GM12892 (cell line): ENCODE data around the gene MGAT4B.

ENCODE experiments used
- DNase-seq: peaks from one replicate; pipeline ENCODE4 v3.0.0; 2011; ENCODE audit not compliant: insufficient read length
- FAIRE-seq: peaks from 2 replicates; lab custom pipeline; 2011; peaks lifted over from hg19 to GRCh38; lab: Jason Lieb, UNC
- POLR2A ChIP-seq: IDR thresholded peaks from 2 replicates; pipeline ENCODE4 v1.6.1; 2011; ENCODE audit warnings: low read depth, low read length, control low read depth
- POLR2AphosphoS5 ChIP-seq: IDR thresholded peaks from 2 replicates; pipeline ENCODE4 v1.6.1; 2011; ENCODE audit warnings: low read depth, low read length, control low read depth
- TAF1 ChIP-seq: IDR thresholded peaks from 2 replicates; pipeline ENCODE4 v1.6.1; 2011; ENCODE audit warnings: low read depth, mild to moderate bottlenecking, control low read depth, low read length, borderline replicate concordance

MGAT4B gene

GRCh38 chr5:179769796-179770195 lies 36.9 kb downstream of the MGAT4B start:
- DNase-seq (no peak), FAIRE-seq (no peak)
- no peak for TF ChIP-seq POLR2AphosphoS5
- no peak for TF ChIP-seq POLR2A
- TF ChIP-seq TAF1, result no peak

DNA sequence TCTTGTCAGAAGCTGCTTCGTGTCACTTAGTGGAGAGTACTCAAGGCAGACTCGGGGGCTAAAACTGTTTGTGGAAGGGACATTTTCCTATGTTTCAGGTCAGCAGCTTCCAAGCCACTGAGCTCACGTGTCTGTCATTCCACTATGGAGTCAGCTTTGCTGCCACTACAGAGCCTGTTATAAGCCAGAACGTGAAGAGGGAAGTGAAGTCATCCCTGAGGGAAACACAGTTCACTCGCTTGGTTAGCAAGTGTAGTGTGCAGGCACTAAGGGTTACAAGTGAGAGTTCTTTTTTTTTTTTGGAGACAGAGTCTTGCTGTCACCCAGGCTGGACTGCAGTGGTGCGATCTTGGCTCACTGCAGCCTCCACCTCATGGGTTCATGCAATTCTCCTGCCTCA lies 37.4 kb downstream of the MGAT4B start:
- DNase-seq, result no peak
- TF ChIP-seq TAF1, result no peak
- no peak for TF ChIP-seq POLR2A
- no peak for TF ChIP-seq POLR2AphosphoS5
- no peak for FAIRE-seq

DNA sequence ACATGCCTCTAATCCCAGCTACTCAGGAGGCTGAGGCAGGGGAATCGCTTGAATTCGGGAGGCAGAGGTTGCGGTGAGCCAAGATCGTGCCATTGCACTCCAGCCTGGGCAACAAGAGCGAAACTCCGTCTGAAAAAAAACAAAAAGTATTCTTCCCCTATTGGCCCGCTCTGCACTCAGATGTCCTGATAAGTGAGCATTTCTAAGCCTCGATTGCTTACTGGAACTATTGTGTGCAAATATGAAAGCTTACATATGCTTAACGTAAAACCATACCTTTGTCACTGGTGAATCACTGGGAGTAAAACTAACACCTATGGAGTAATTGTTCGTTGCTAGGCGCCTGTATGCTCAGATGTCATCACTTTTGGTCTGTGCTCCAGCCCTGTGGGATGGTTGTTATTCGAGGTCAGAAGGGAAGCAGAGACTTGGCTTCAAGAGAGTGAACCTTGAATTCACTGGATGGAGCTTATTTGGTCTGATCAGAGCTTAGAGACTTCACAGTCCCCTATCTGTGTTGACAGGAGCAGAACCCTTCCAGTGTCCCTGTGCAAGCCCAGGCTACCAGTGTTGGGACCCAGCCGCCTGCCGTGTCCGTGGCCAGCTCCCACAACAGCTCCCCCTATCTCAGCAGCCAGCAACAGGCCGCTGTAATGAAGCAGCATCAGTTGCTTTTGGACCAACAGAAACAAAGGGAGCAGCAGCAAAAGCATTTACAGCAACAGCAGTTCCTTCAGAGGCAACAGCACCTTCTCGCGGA lies 38.2 kb downstream of the MGAT4B start:
- DNase-seq (no peak), FAIRE-seq (no peak)
- TF ChIP-seq POLR2A (no peak), TAF1 (no peak), POLR2AphosphoS5 (no peak)

DNA sequence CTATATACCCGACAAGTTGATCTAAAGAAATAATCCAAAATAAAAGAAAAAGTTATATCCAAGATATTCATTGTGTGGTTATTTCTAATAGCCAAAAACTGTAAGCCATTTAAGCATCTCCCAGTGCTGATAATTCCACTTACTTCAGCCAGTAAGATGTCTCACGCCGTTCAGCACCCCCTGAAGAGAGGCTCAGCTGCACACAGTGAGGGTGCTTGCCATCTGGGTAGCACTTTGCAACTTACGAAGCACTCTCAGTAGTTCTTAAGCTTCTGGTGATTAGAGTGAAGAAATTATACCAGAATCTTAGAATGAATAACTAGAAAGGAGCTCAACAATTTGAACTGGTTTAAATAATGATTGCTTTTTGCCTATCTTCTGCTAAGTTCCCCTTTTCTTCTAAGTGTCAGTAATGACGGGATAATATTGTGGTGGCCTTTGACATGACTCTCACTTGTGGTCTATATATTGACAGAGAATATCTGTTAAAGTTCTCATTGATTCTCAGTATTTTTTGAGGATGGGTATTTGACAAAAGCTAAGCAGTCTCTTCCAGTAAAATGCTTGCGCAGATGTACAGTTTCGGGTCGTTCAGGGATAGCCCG lies 39.1 kb downstream of the MGAT4B start:
- no peak for FAIRE-seq
- DNase-seq, result no peak
- TF ChIP-seq POLR2A (no peak), POLR2AphosphoS5 (no peak), TAF1 (no peak)

DNA sequence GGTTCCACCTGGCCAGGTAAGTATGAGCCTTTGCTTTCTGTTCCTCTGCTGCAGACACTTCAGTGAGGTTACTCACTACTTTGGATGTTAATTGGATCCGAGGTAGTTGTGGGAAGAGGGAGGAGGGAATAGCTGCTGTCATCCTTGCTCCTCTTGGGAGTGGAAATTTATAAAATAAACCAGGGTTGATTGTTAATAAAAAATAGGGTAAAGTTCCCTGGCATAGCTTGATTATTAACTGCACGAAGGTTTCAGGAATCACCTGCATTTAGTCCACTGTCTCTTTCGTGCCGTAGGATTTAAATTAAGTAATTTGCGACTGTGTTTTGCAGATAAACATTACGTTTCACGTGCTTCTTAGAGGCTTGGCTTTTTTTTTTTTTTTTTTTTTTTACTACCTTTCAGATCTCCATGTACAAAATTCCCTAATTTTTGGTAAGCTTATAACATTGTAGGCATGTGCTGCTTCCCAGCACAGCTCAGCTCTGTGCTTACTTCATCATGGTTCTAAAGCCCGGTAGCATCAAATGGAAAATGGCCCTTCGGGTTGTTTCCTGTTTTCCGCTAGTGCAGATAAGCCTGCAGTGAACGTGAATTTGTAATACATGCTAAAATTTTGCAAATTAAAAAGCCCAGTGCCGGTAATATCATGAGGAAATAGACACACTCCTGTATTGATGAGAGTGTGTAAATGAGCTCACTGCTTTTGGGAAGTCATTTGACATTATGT lies 39.8 kb downstream of the MGAT4B start:
- FAIRE-seq (no peak), DNase-seq (no peak)
- TF ChIP-seq TAF1 (no peak), POLR2A (no peak), POLR2AphosphoS5 (no peak)

DNA sequence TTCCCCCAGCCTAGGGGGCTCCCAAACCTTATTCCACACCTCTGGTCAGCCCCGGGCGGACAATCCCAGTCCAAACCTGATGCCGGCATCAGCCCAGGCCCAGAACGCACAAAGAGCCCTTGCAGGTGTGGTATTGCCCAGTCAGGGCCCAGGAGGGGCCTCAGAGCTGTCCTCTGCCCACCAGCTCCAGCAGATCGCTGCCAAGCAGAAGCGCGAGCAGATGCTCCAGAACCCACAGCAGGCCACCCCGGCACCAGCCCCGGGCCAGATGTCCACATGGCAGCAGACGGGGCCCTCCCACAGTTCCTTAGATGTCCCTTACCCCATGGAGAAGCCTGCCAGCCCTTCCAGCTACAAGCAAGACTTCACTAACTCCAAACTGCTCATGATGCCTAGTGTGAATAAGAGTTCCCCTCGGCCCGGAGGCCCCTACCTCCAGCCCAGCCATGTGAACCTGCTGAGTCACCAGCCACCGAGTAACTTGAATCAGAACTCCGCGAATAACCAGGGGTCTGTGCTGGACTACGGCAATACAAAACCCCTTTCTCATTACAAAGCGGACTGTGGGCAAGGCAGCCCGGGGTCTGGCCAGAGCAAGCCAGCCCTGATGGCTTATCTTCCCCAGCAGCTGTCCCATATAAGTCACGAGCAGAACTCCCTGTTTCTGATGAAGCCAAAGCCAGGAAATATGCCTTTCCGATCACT lies 40.5 kb downstream of the MGAT4B start:
- no peak for DNase-seq
- TF ChIP-seq POLR2AphosphoS5 (no peak), TAF1 (no peak), POLR2A (no peak)
- FAIRE-seq, result no peak

DNA sequence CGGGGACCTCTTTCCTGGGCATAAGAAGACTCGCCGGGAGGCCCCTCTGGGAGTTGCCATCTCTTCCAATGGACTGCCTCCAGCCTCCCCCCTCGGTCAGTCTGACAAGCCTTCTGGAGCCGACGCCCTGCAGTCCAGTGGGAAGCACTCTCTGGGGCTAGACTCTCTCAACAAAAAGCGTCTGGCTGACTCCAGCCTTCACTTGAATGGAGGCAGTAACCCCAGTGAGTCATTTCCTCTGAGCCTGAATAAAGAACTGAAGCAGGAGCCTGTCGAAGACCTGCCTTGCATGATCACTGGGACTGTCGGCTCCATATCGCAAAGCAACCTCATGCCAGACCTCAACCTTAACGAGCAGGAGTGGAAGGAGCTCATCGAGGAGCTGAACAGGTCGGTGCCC lies 41.3 kb downstream of the MGAT4B start:
- no peak for FAIRE-seq
- TF ChIP-seq TAF1 (no peak), POLR2A (no peak), POLR2AphosphoS5 (no peak)
- DNase-seq, result no peak

- FAIRE-seq, result no peak
- DNase-seq, result no peak
- TF ChIP-seq POLR2AphosphoS5 (no peak), POLR2A (no peak), TAF1 (no peak)
Measured at GRCh38 chr5:179764056-179764455, 42.6 kb downstream of the MGAT4B start.

DNA sequence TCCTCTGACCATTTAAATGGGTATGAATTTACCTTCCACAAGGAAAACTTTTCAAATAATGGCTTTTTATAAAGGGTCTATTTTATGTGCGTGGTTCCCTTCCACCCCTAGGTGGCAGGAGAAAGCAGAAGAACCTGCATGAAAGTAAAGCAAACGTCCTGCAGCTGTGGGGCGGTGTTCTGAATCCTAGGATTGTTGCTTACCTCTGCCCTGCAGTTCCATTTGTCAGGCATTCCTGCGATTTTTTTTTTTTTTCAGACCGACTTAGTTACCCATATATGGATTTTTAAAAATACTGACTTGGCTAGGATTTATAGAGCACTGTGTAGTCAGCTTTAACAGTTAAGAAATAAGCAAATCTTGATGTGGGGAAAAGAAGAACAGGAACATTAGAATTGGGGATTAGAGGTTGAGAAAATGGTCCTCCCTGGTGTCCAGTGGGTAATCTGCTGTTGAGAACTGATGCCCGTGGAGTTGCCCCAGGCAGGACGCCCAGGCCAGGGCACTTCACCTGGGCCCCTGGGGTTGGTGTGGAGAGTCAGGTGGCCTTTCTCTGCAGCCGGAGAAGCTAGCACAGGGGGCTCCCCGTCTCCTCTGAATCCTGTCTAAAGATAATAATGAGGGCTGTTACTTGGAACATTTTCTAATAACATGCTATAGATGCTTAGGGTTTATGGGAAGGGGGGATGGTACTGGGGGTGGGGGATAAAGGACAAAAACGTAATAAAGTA lies 43.3 kb downstream of the MGAT4B start:
- peak; percentile 60 for FAIRE-seq
- TF ChIP-seq TAF1, result no peak
- TF ChIP-seq POLR2AphosphoS5, result no peak
- no peak for TF ChIP-seq POLR2A
- no peak for DNase-seq

- TF ChIP-seq POLR2A, result no peak
- TF ChIP-seq TAF1, result no peak
- no peak for TF ChIP-seq POLR2AphosphoS5
- DNase-seq (no peak), FAIRE-seq (peak; percentile 40)
Measured at GRCh38 chr5:179762781-179763176, 43.9 kb downstream of the MGAT4B start.
